ENCODE results near the gene SFTPB.
"Not testable (repeated sequence)": the region's sequence is repeated elsewhere in the genome, so short reads cannot be mapped to it uniquely, and the experiment has no call there.

Gene SFTPB

GRCh38 chr2:85674417-85674816, 6.4 kb upstream of the SFTPB start:
- no peak for DNase-seq

- no peak for DNase-seq
Observed at GRCh38 chr2:85673716-85674375, 5.8 kb upstream of the SFTPB start.

- no peak for DNase-seq
Observed at GRCh38 chr2:85672456-85672855, 4.5 kb upstream of the SFTPB start.

GRCh38 chr2:85670416-85670815, 2.4 kb upstream of the SFTPB start:
- DNase-seq: not testable (repeated sequence)

GRCh38 chr2:85669549-85669948, 1.6 kb upstream of the SFTPB start:
- DNase-seq: no peak

- DNase-seq: no peak
Observed at GRCh38 chr2:85668857-85669142, 801 bp upstream of the SFTPB start.

- no peak for DNase-seq
Observed at GRCh38 chr2:85667561-85668008, 414 bp downstream of the SFTPB start.

- no peak for DNase-seq
Observed at GRCh38 chr2:85666435-85667316, 1.3 kb downstream of the SFTPB start.

GRCh38 chr2:85666016-85666415, 2.0 kb downstream of the SFTPB start:
- no peak for DNase-seq

GRCh38 chr2:85665264-85665937, 2.6 kb downstream of the SFTPB start:
- no peak for DNase-seq

- DNase-seq: no peak
Observed at GRCh38 chr2:85663594-85664565, 4.1 kb downstream of the SFTPB start.

GRCh38 chr2:85662899-85663593, 5.0 kb downstream of the SFTPB start:
- DNase-seq: no peak

- DNase-seq: no peak
Observed at GRCh38 chr2:85661139-85661858, 6.7 kb downstream of the SFTPB start.

- no peak for DNase-seq
Observed at GRCh38 chr2:85660725-85661124, 7.3 kb downstream of the SFTPB start.

- not testable (repeated sequence) for DNase-seq
Observed at GRCh38 chr2:85660301-85660700, 7.7 kb downstream of the SFTPB start.

- DNase-seq: no peak
Observed at GRCh38 chr2:85659324-85659981, 8.5 kb downstream of the SFTPB start.

GRCh38 chr2:85657399-85657798, 10.6 kb downstream of the SFTPB start:
- not testable (repeated sequence) for DNase-seq

- no peak for DNase-seq
Observed at GRCh38 chr2:85656468-85656867, 11.5 kb downstream of the SFTPB start.

- no peak for DNase-seq
Observed at GRCh38 chr2:85655961-85656417, 12.0 kb downstream of the SFTPB start.

- DNase-seq: no peak
Observed at GRCh38 chr2:85653996-85654395, 14.0 kb downstream of the SFTPB start.

- no peak for DNase-seq
Observed at GRCh38 chr2:85652056-85652455, 15.9 kb downstream of the SFTPB start.
